HCT116 (cell line): ENCODE data around the gene CTNND2.

Experiments used
- ATF3 ChIP-seq: IDR thresholded peaks from 2 replicates; pipeline ENCODE4 v1.6.1; 2012
- CBX3 ChIP-seq: IDR thresholded peaks from 2 replicates; pipeline ENCODE4 v1.6.1; 2012; ENCODE audit warnings: low read depth
- CTCF ChIP-seq, 3 experiments: fragments of 200-600 bp in 1 of 3; sonication (generic) in 1 of 3; IDR thresholded peaks in 2 of 3; conservative IDR thresholded peaks in 1 of 3; 2 replicates each; pipeline ENCODE4 v1.5.1; 2012 to 2017; ENCODE audit warnings: low read depth in 2 of 3, low read length in 2 of 3, antibody characterized with exemption in 1 of 3, borderline replicate concordance in 1 of 3, control low read depth in 1 of 3, mild to moderate bottlenecking in 1 of 3, mixed read lengths in 1 of 3, mixed run types in 1 of 3, moderate library complexity in 1 of 3; ENCODE audit not compliant: insufficient read depth in 1 of 3
- EZH2 ChIP-seq: fragments of 200-600 bp; sonication (generic); IDR thresholded peaks from 2 replicates; pipeline ENCODE4 v1.6.1; 2017; ENCODE audit warnings: antibody characterized with exemption, mixed run types
- EZH2phosphoT487 ChIP-seq: fragments of 200-600 bp; IDR thresholded peaks from 2 replicates; pipeline ENCODE4 v1.6.1; 2018; ENCODE audit warnings: antibody characterized with exemption, borderline replicate concordance
- POLR2A ChIP-seq: IDR thresholded peaks from 2 replicates; pipeline ENCODE4 v1.7.0; 2011; ENCODE audit warnings: borderline replicate concordance; ENCODE audit not compliant: insufficient read depth, insufficient read length; ENCODE audit errors: extremely low read depth
- POLR2AphosphoS5 ChIP-seq: IDR thresholded peaks from 2 replicates; pipeline ENCODE4 v1.6.1; 2011; ENCODE audit warnings: mild to moderate bottlenecking, low read depth, low read length, moderate library complexity
- RAD21 ChIP-seq: IDR thresholded peaks from 2 replicates; pipeline ENCODE4 v1.6.1; 2012; ENCODE audit warnings: low read depth, mild to moderate bottlenecking
- YY1 ChIP-seq: IDR thresholded peaks from 2 replicates; pipeline ENCODE4 v1.6.1; 2011; ENCODE audit warnings: low read length, low read depth, moderate library complexity, mild to moderate bottlenecking; ENCODE audit not compliant: insufficient replicate concordance; ENCODE audit errors: extremely low read depth

- TF ChIP-seq CTCF (IDR thresholded peaks at IDR 0.05 in 2 of 3, conservative IDR thresholded peaks at IDR 0.05 in 1 of 3; ENCODE audit: borderline replicate concordance in 1 of 3, insufficient read depth in 1 of 3, low read depth in 2 of 3, low read length in 2 of 3) (no peak), POLR2A (no peak), POLR2AphosphoS5 (no peak), EZH2phosphoT487 (no peak), RAD21 (no peak), EZH2 (no peak), YY1 (no peak), ATF3 (no peak), CBX3 (no peak)
Measured at GRCh38 chr5:11191673-11192072, 712.6 kb downstream of the CTNND2 start.
